ENCODE results near the gene OR52D1. TPM values are rescaled to one million over a fixed set of nuclear protein-coding genes. Genes with fewer than 3 reads are reported as not detected.

OR52D1 gene
- total RNA-seq, 1 experiment from 2014 or later = not detected

- TF ChIP-seq EZH2phosphoT487 (IDR thresholded peaks at IDR 0.05; ENCODE audit: borderline replicate concordance, low read length) = no peak
- TF ChIP-seq CTCF (conservative IDR thresholded peaks at IDR 0.05; ENCODE audit: low read depth, low read length) = no peak
- no peak for TF ChIP-seq EZH2 (IDR thresholded peaks at IDR 0.05; ENCODE audit: low read length, unreplicated experiment)
- H3F3A ChIP-seq (ENCODE audit: low read length, unreplicated experiment) = no peaks in the 10 kb centered on the region
These were observed 21.3 kb downstream of the OR52D1 start, which contains the start of gene UBQLN3 for GRCh38 chr11:5509803-5510202. Gene UBQLN3, minus strand, starts transcription at chr11:5509957. Its CDS starts 399 bp downstream, at chr11:5509558.

GRCh38 chr11:5514841-5515240 lies 26.4 kb downstream of the OR52D1 start:
- no peaks in the 10 kb centered on the region for H3K79me2 ChIP-seq (ENCODE audit: low read length)
- intact Hi-C loops (cut with micrococcal nuclease) = no loop called here
- ChIA-PET CTCF (no interaction called here), POLR2A (ENCODE audit: unreplicated experiment) (no interaction called here)
- ATAC-seq (no peak), DNase-seq (no peak)
- no peak overlapping the region for H2AFZ ChIP-seq (ENCODE audit: low read length)
- no peaks in the 10 kb centered on the region for H4K20me1 ChIP-seq (ENCODE audit: low read length)
- H3F3A ChIP-seq (ENCODE audit: low read length, unreplicated experiment) = no peaks in the 10 kb centered on the region
- no peak overlapping the region for H3K4me3 ChIP-seq (ENCODE audit: low read length)
- H3K4me2 ChIP-seq (ENCODE audit: low read length) = no peak overlapping the region
- no peaks in the 10 kb centered on the region for H3K9me3 ChIP-seq (ENCODE audit: low read length)
- no peak for TF ChIP-seq EZH2 (IDR thresholded peaks at IDR 0.05; ENCODE audit: low read length, unreplicated experiment)
- TF ChIP-seq CTCF (conservative IDR thresholded peaks at IDR 0.05; ENCODE audit: low read depth, low read length) = no peak
- TF ChIP-seq EZH2phosphoT487 (IDR thresholded peaks at IDR 0.05; ENCODE audit: borderline replicate concordance, low read length) = no peak
- no peaks in the 10 kb centered on the region for H3K9me2 ChIP-seq (replicated peaks; ENCODE audit: low read length)
- H3K4me1 ChIP-seq (ENCODE audit: insufficient read depth, low read length) = no peaks in the 10 kb centered on the region
- no TSS peak for BruUV-seq (replicated peaks)
- peaks cover 28% of the 10 kb centered on the region; the same call in 1 of the 2 replicates for H3K27me3 ChIP-seq (ENCODE audit: low read length)
- H3K9ac ChIP-seq (ENCODE audit: low read length) = no peak overlapping the region
- H3K36me3 ChIP-seq (ENCODE audit: low read depth, low read length) = no peaks in the 10 kb centered on the region
- H3K27ac ChIP-seq (ENCODE audit: low read length) = no peak overlapping the region

More at GRCh38 chr11:5509803-5510202, 21.3 kb downstream of the OR52D1 start, which contains the start of gene UBQLN3:
- Histone ChIP-seq H3K27me3 (ENCODE audit: low read length) (peaks cover 28% of the 10 kb centered on the region; the same call in 1 of the 2 replicates), H3K79me2 (ENCODE audit: low read length) (no peaks in the 10 kb centered on the region), H3K9ac (ENCODE audit: low read length) (no peak within 1 kb of the TSS), H3K9me3 (ENCODE audit: low read length) (no peaks in the 10 kb centered on the region), H4K20me1 (ENCODE audit: low read length) (no peaks in the 10 kb centered on the region), H3K4me3 (ENCODE audit: low read length) (no peak within 1 kb of the TSS), H3K27ac (ENCODE audit: low read length) (no peak within 1 kb of the TSS), H3K4me2 (ENCODE audit: low read length) (no peak within 1 kb of the TSS), H2AFZ (ENCODE audit: low read length) (no peak within 1 kb of the TSS), H3K36me3 (ENCODE audit: low read depth, low read length) (no peaks in the 10 kb centered on the region), H3K4me1 (ENCODE audit: insufficient read depth, low read length) (no peaks in the 10 kb centered on the region), H3K9me2 (replicated peaks; ENCODE audit: low read length) (no peaks in the 10 kb centered on the region)
- ChIA-PET CTCF (no interaction called here), POLR2A (ENCODE audit: unreplicated experiment) (no interaction called here)
- BruUV-seq (replicated peaks) = no TSS peak
- DNase-seq (no peak), ATAC-seq (no peak)
- intact Hi-C loops (cut with micrococcal nuclease) = no loop called here

GRCh38 chr11:5516599-5516998 lies 28.1 kb downstream of the OR52D1 start, which contains the start of gene UBQLNL:
Gene UBQLNL, minus strand, starts transcription at chr11:5516699. Its CDS starts 258 bp downstream, at chr11:5516441.
- Histone ChIP-seq H3K9ac (ENCODE audit: low read length) (no peak within 1 kb of the TSS), H3K79me2 (ENCODE audit: low read length) (no peaks in the 10 kb centered on the region), H3K36me3 (ENCODE audit: low read depth, low read length) (no peaks in the 10 kb centered on the region), H3K4me3 (ENCODE audit: low read length) (no peak within 1 kb of the TSS), H3K27ac (ENCODE audit: low read length) (no peak within 1 kb of the TSS), H3K27me3 (ENCODE audit: low read length) (peaks cover 13% of the 10 kb centered on the region; the same call in 1 of the 2 replicates), H3K4me1 (ENCODE audit: insufficient read depth, low read length) (no peaks in the 10 kb centered on the region), H2AFZ (ENCODE audit: low read length) (no peak within 1 kb of the TSS), H3K9me3 (ENCODE audit: low read length) (no peaks in the 10 kb centered on the region), H3K4me2 (ENCODE audit: low read length) (no peak within 1 kb of the TSS), H3K9me2 (replicated peaks; ENCODE audit: low read length) (no peaks in the 10 kb centered on the region), H4K20me1 (ENCODE audit: low read length) (no peaks in the 10 kb centered on the region), H3F3A (ENCODE audit: low read length, unreplicated experiment) (no peaks in the 10 kb centered on the region)
- TF ChIP-seq EZH2 (IDR thresholded peaks at IDR 0.05; ENCODE audit: low read length, unreplicated experiment) = no peak
- no peak for TF ChIP-seq EZH2phosphoT487 (IDR thresholded peaks at IDR 0.05; ENCODE audit: borderline replicate concordance, low read length)
- no peak for TF ChIP-seq CTCF (conservative IDR thresholded peaks at IDR 0.05; ENCODE audit: low read depth, low read length)
- no TSS peak for BruUV-seq (replicated peaks)
- DNase-seq = no peak
- ChIA-PET CTCF (no interaction called here), POLR2A (ENCODE audit: unreplicated experiment) (no interaction called here)
- intact Hi-C loops (cut with micrococcal nuclease) = no loop called here
- no peak for ATAC-seq

All from PC-3 (cell line).